ENCODE data around the gene USP28. TPM values are rescaled to one million over a fixed set of nuclear protein-coding genes. Genes with fewer than 3 reads are reported as not detected.

Gene USP28
- total RNA-seq, 2 donors from 2014 or later, result 17.9 to 31.0 TPM

DNA sequence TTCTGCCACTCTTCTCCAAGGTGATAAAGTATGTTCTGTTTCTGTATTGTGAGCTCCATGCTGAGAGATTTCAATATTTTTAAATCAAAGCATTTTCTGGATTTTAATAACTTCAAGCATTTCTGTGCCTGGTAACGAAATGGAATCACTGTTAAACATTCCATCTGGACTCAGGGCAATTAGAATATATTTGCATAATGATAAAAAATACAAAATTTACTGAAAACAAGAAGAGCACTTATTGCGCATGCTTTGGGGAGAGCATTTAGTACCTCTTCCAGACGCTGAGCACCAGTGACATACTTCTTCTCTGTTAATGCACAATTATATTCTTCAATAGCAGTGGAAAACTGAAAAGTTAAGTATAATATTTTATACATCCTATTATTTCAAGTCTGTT is 115.1 kb downstream of the USP28 start:
- H3K27ac ChIP-seq, result no peak overlapping the region
- H3K27me3 ChIP-seq, result no peaks in the 10 kb centered on the region
- TF ChIP-seq, protein P1, sequence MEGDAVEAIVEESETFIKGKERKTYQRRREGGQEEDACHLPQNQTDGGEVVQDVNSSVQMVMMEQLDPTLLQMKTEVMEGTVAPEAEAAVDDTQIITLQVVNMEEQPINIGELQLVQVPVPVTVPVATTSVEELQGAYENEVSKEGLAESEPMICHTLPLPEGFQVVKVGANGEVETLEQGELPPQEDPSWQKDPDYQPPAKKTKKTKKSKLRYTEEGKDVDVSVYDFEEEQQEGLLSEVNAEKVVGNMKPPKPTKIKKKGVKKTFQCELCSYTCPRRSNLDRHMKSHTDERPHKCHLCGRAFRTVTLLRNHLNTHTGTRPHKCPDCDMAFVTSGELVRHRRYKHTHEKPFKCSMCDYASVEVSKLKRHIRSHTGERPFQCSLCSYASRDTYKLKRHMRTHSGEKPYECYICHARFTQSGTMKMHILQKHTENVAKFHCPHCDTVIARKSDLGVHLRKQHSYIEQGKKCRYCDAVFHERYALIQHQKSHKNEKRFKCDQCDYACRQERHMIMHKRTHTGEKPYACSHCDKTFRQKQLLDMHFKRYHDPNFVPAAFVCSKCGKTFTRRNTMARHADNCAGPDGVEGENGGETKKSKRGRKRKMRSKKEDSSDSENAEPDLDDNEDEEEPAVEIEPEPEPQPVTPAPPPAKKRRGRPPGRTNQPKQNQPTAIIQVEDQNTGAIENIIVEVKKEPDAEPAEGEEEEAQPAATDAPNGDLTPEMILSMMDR (IDR thresholded peaks at IDR 0.05), result no peak
- no peak for TF ChIP-seq POLR2A (IDR thresholded peaks at IDR 0.05)
- no peak overlapping the region for H3K4me3 ChIP-seq
- WGBS, 2 donors, result 93 to 94% methylated on average over 3 of the region's 3 CpGs
- H3K9me3 ChIP-seq, result no peaks in the 10 kb centered on the region
- intact Hi-C loops (cut with DNase I), result no loop called here
- no peaks in the 10 kb centered on the region for H3K4me1 ChIP-seq
- H3K36me3 ChIP-seq (replicated peaks in 1 of 2; ENCODE audit: insufficient read depth in 1 of 2, low read depth in 2 of 2), result peaks cover 10 to 25% of the 10 kb centered on the region in 2 donors
- no peak for ATAC-seq
- no peak for DNase-seq

DNA sequence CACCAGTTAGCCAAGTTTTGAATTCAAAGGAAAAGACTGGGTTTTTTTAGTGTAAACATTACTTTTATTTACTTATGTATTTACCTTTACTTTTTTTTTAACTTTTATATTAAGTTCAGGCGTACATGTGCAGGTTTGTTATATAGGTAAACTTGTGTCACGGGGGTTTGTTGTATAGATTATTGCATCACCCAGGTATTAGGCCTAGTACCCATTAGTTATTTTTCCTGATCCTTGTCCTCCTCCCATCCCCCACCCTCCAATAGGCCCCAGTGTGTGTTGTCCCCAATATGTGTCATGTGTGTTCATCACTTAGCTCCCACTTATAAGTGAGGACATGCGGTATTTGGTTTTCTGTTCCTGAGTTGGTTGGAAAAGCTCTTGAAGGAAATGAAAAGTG is 122.4 kb downstream of the USP28 start:
- Histone ChIP-seq H3K4me3 (no peak overlapping the region), H3K9me3 (no peaks in the 10 kb centered on the region), H3K27ac (no peak overlapping the region), H3K27me3 (no peaks in the 10 kb centered on the region), H3K36me3 (replicated peaks in 1 of 2; ENCODE audit: insufficient read depth in 1 of 2, low read depth in 2 of 2) (peaks cover 10 to 11% of the 10 kb centered on the region in 2 donors), H3K4me1 (no peaks in the 10 kb centered on the region)
- ATAC-seq, result no peak
- DNase-seq, result no peak
- no peak for TF ChIP-seq POLR2A (IDR thresholded peaks at IDR 0.05)
- TF ChIP-seq, protein P1 (IDR thresholded peaks at IDR 0.05), result no peak
- intact Hi-C loops (cut with DNase I), result no loop called here
- WGBS, 2 donors, result 87 to 91% methylated on average over 3 of the region's 3 CpGs

Small RNA genes within 50 kb of the gene (small RNA-seq; reads per million reads assigned to genes)
- gene LRRC37A13P (not detected), gene RNU6-1107P (not detected), gene RPS29P19 (not detected)

Other genes with a start within 250 kb of the USP28 start
- gene TMPRSS5, start 169.3 kb downstream of the USP28 start, total RNA-seq, result under 1 TPM in 1 of 2 donors, not detected in 1; 0.33 TPM
- gene ZW10, start 101.9 kb downstream of the USP28 start, total RNA-seq, result 10 to 100 TPM in 1 of 2 donors, 1 to 10 TPM in 1; 6.9 to 10.4 TPM
- gene CLDN25, start 95.8 kb downstream of the USP28 start, total RNA-seq, result not detected
- not detected for gene HTR3B, start 29.2 kb upstream of the USP28 start, total RNA-seq
- gene HTR3A, start 99.5 kb upstream of the USP28 start, total RNA-seq, result 1 to 10 TPM in 1 of 2 donors, under 1 TPM in 1; 0.33 to 1.0 TPM
- gene ZBTB16, start 184.1 kb upstream of the USP28 start, total RNA-seq, result 100 to 1,000 TPM in 1 of 2 donors, 10 to 100 TPM in 1; 96.5 to 150 TPM

All from body of pancreas (tissue), 4 donors.